Amniotic epithelial cell (primary cell): ENCODE data around the gene PAK6.

ENCODE experiments used
- DNase-seq: peaks from one replicate; pipeline ENCODE4 v3.0.0-alpha.2; 2010; ENCODE audit warnings: low read depth

Gene PAK6

GRCh38 chr15:40241269-40242212 is 2.7 kb downstream of the PAK6 start:
- no peak for DNase-seq

GRCh38 chr15:40242213-40242599 is 3.3 kb downstream of the PAK6 start:
- no peak for DNase-seq

- no peak for DNase-seq
Observed at GRCh38 chr15:40242601-40243000, 3.7 kb downstream of the PAK6 start.

GRCh38 chr15:40243126-40243810 is 4.4 kb downstream of the PAK6 start:
- DNase-seq, result no peak

GRCh38 chr15:40244961-40245523 is 6.2 kb downstream of the PAK6 start:
- DNase-seq, result no peak

GRCh38 chr15:40245666-40246450 is 7.0 kb downstream of the PAK6 start:
- DNase-seq, result no peak

GRCh38 chr15:40246496-40247280 is 7.8 kb downstream of the PAK6 start:
- no peak for DNase-seq

- DNase-seq, result no peak
Observed at GRCh38 chr15:40247406-40247971, 8.6 kb downstream of the PAK6 start.

- DNase-seq, result no peak
Observed at GRCh38 chr15:40248006-40248783, 9.3 kb downstream of the PAK6 start.

- DNase-seq, result peak; percentile 49
Observed at GRCh38 chr15:40249477-40250303, 10.8 kb downstream of the PAK6 start.

- DNase-seq, result no peak
Observed at GRCh38 chr15:40250304-40250656, 11.4 kb downstream of the PAK6 start.

- no peak for DNase-seq
Observed at GRCh38 chr15:40250771-40251483, 12.1 kb downstream of the PAK6 start.

- no peak for DNase-seq
Observed at GRCh38 chr15:40251486-40252140, 12.8 kb downstream of the PAK6 start.

- DNase-seq, result no peak
Observed at GRCh38 chr15:40252141-40252437, 13.2 kb downstream of the PAK6 start.

- no peak for DNase-seq
Observed at GRCh38 chr15:40252438-40253166, 13.7 kb downstream of the PAK6 start.

GRCh38 chr15:40253167-40253790 is 14.4 kb downstream of the PAK6 start:
- DNase-seq, result no peak

GRCh38 chr15:40254452-40254851 is 15.6 kb downstream of the PAK6 start:
- no peak for DNase-seq
